ENCODE data around the gene MAEL. TPM values are rescaled to one million over a fixed set of nuclear protein-coding genes. Genes with fewer than 3 reads are reported as not detected.

MAEL gene
- total and polyA plus RNA-seq, 2 donors (not counting 1 experiment from before 2014, with no cell fraction given), result 0.04 TPM; not detected in 1

DNA sequence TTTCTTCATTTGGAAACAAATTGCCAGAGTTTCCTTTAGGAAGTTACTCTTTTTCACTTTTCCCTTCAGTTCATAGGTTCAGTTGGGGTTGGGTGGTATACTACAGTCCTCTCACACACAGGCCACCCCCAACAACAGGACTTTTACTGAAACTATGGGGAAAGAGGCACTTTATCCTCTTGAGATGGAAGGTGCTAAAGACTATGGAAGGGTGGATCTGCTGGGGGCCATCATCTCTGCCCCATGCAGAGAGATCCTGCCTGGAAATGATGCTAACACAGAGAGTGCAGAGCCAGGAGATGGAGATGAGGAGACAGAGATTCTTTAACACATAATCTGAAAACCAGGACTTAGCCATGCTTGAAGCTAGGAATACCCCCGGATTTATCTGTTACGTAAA, 38.0 kb upstream of the MAEL start:
- no peak overlapping the region for H3K4me3 Mint-ChIP-seq
- Histone ChIP-seq H3K27me3 (replicated peaks in 1 of 4; ENCODE audit: control extremely low read depth in 1 of 4, control insufficient read depth in 3 of 4, insufficient read depth in 4 of 4, low read length in 3 of 4) (peaks cover 0 to 32% (median 22%) of the 10 kb centered on the region in 4 experiments), H2AFZ (ENCODE audit: insufficient read depth, low read depth, low read length, poor library complexity, severe bottlenecking) (no peak overlapping the region), H3K27ac (ENCODE audit: low read length in 2 of 2) (no peak overlapping the region), H3K9ac (ENCODE audit: low read length) (no peak overlapping the region), H3K4me3 (ENCODE audit: control extremely low read depth in 1 of 5, extremely low read depth in 1 of 5, insufficient read depth in 1 of 5, low read depth in 2 of 5, low read length in 4 of 5) (no peak overlapping the region), H3K9me3 (ENCODE audit: control extremely low read depth in 1 of 3, control insufficient read depth in 2 of 3, insufficient read depth in 1 of 3, low read length in 2 of 3) (peaks cover 0 to 3% (median 0%) of the 10 kb centered on the region in 3 donors), H3K36me3 (replicated peaks in 1 of 2; ENCODE audit: control extremely low read depth in 1 of 2, control insufficient read depth in 1 of 2, extremely low read depth in 1 of 2, insufficient read depth in 2 of 2, low read length in 1 of 2) (no peaks in the 10 kb centered on the region), H4K20me1 (ENCODE audit: control insufficient read depth, insufficient read depth, low read length, poor library complexity, severe bottlenecking) (no peaks in the 10 kb centered on the region), H3K79me2 (ENCODE audit: control insufficient read depth, insufficient read depth, low read length) (no peaks in the 10 kb centered on the region), H3K4me2 (replicated peaks; ENCODE audit: low read depth, low read length, poor library complexity, severe bottlenecking) (no peak overlapping the region), H3K4me1 (ENCODE audit: control insufficient read depth in 2 of 2, insufficient read depth in 2 of 2, low read length in 2 of 2) (peaks cover 7 to 11% of the 10 kb centered on the region in 2 donors)
- intact Hi-C loops (cut with micrococcal nuclease), result no loop called here
- no peak for DNase-seq
- H3K9me3 Mint-ChIP-seq (ENCODE audit: insufficient read depth), result no peaks in the 10 kb centered on the region
- no peak for TF ChIP-seq EZH2 (IDR thresholded peaks at IDR 0.05; ENCODE audit: borderline replicate concordance, insufficient read depth, low read depth, low read length, poor library complexity, severe bottlenecking)
- TF ChIP-seq, protein P1, sequence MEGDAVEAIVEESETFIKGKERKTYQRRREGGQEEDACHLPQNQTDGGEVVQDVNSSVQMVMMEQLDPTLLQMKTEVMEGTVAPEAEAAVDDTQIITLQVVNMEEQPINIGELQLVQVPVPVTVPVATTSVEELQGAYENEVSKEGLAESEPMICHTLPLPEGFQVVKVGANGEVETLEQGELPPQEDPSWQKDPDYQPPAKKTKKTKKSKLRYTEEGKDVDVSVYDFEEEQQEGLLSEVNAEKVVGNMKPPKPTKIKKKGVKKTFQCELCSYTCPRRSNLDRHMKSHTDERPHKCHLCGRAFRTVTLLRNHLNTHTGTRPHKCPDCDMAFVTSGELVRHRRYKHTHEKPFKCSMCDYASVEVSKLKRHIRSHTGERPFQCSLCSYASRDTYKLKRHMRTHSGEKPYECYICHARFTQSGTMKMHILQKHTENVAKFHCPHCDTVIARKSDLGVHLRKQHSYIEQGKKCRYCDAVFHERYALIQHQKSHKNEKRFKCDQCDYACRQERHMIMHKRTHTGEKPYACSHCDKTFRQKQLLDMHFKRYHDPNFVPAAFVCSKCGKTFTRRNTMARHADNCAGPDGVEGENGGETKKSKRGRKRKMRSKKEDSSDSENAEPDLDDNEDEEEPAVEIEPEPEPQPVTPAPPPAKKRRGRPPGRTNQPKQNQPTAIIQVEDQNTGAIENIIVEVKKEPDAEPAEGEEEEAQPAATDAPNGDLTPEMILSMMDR (IDR thresholded peaks at IDR 0.05), result no peak
- H3K27me3 Mint-ChIP-seq, result peaks cover 48% of the 10 kb centered on the region
- CTCF ChIA-PET, result no interaction called here
- POLR2A ChIA-PET, result no interaction called here
- WGBS (ENCODE audit: insufficient coverage), result no CpG with 5 or more reads among the region's 2 CpGs
- no peak for ATAC-seq (ENCODE audit: low read depth)
- H3K27ac Mint-ChIP-seq, result no peak overlapping the region
- H3K4me1 Mint-ChIP-seq, result peaks cover 14% of the 10 kb centered on the region

DNA sequence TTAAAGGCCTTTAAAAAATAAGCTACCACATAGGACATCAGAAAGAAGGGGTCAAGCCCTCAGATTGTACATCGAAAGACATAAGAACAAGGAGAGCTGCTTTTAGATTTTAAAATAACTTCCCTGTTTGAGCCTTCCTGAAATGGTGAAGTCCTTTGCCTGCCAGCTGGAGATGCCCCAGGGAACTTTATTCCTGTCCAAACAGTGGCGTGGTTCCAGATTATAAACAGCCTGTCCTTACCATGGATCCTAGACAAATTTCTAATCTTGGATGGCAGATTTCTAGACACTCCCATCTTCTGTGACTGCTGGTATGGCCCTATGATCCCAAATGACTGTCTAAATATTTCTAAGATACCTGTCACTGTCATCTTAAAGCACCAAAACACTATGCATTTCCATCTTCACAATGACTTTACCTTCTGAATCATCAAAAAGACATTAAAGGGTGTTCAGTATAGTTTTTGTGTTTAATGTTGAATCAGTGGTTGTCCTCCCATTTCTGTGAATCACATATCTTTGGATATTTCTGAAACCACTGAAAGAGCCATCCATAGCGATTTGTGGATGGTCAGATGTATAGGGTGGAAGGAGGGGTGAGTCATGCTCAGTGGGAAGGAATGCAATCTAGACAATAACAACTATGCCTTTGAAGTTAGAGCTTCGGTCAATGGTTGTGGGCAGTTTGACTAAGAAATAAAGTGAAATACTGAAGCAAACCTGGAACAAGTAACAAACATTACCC, 36.9 kb upstream of the MAEL start:
- ChIA-PET POLR2A (no interaction called here), CTCF (interaction anchor here (1.6 kb wide), 1 partner anchor 108 kb away, joined by 3 read pairs; no protein-coding TSS in a partner anchor)
- DNase-seq, result no peak
- Mint-ChIP-seq H3K4me1 (peaks cover 10% of the 10 kb centered on the region), H3K27ac (no peak overlapping the region), H3K27me3 (peaks cover 43% of the 10 kb centered on the region), H3K9me3 (ENCODE audit: insufficient read depth) (no peaks in the 10 kb centered on the region), H3K4me3 (no peak overlapping the region)
- no peak overlapping the region for H3K4me3 ChIP-seq (ENCODE audit: control extremely low read depth in 1 of 5, extremely low read depth in 1 of 5, insufficient read depth in 1 of 5, low read depth in 2 of 5, low read length in 4 of 5)
- H2AFZ ChIP-seq (ENCODE audit: insufficient read depth, low read depth, low read length, poor library complexity, severe bottlenecking), result no peak overlapping the region
- ATAC-seq (ENCODE audit: low read depth), result no peak
- no peaks in the 10 kb centered on the region for H4K20me1 ChIP-seq (ENCODE audit: control insufficient read depth, insufficient read depth, low read length, poor library complexity, severe bottlenecking)
- intact Hi-C loops (cut with micrococcal nuclease), result no loop called here
- TF ChIP-seq, protein P1 (IDR thresholded peaks at IDR 0.05), result no peak
- no peak for TF ChIP-seq EZH2 (IDR thresholded peaks at IDR 0.05; ENCODE audit: borderline replicate concordance, insufficient read depth, low read depth, low read length, poor library complexity, severe bottlenecking)
- H3K4me2 ChIP-seq (replicated peaks; ENCODE audit: low read depth, low read length, poor library complexity, severe bottlenecking), result no peak overlapping the region
- H3K9me3 ChIP-seq (ENCODE audit: control extremely low read depth in 1 of 3, control insufficient read depth in 2 of 3, insufficient read depth in 1 of 3, low read length in 2 of 3), result peaks cover 0 to 3% (median 0%) of the 10 kb centered on the region in 3 donors
- H3K79me2 ChIP-seq (ENCODE audit: control insufficient read depth, insufficient read depth, low read length), result no peaks in the 10 kb centered on the region
- peaks cover 0 to 29% (median 16%) of the 10 kb centered on the region in 4 experiments for H3K27me3 ChIP-seq (replicated peaks in 1 of 4; ENCODE audit: control extremely low read depth in 1 of 4, control insufficient read depth in 3 of 4, insufficient read depth in 4 of 4, low read length in 3 of 4)
- no peaks in the 10 kb centered on the region for H3K36me3 ChIP-seq (replicated peaks in 1 of 2; ENCODE audit: control extremely low read depth in 1 of 2, control insufficient read depth in 1 of 2, extremely low read depth in 1 of 2, insufficient read depth in 2 of 2, low read length in 1 of 2)
- H3K9ac ChIP-seq (ENCODE audit: low read length), result no peak overlapping the region
- peaks cover 6 to 10% of the 10 kb centered on the region in 2 donors for H3K4me1 ChIP-seq (ENCODE audit: control insufficient read depth in 2 of 2, insufficient read depth in 2 of 2, low read length in 2 of 2)
- H3K27ac ChIP-seq (ENCODE audit: low read length in 2 of 2), result no peak overlapping the region
- WGBS (ENCODE audit: insufficient coverage), result 92% methylated on average over 2 of the region's 4 CpGs

Measured in B cell (primary cell).